GM23338 (cell line): ENCODE results near the gene CEP72. TPM values are rescaled to one million over a fixed set of nuclear protein-coding genes. Genes with fewer than 3 reads are reported as not detected.

Source experiments
- ATAC-seq: fragments of 200-7000 bp; cut with Tn5 transposase; 3 replicates; pipeline ENCODE4 v1.9.1; 2020
- DNase-seq: peaks from one replicate; pipeline ENCODE4 v3.0.0-alpha.2; 2015; ENCODE audit warnings: low spot score
- H2AFZ ChIP-seq: fragments of 200-600 bp; sonication (generic); 2 replicates; pipeline ENCODE4 v1.8.0; 2016; ENCODE audit warnings: antibody characterized with exemption, mild to moderate bottlenecking, moderate library complexity
- H3F3A ChIP-seq: fragments of 200-600 bp; sonication (generic); replicated peaks from 2 replicates; pipeline ENCODE4 v1.8.0; 2017; ENCODE audit warnings: antibody characterized with exemption, mixed run types, low read depth
- H3K27ac ChIP-seq: fragments of 200-600 bp; sonication (generic); 2 replicates; pipeline ENCODE4 v1.6.1; 2016; ENCODE audit warnings: low read depth
- H3K27me3 ChIP-seq: fragments of 200-600 bp; sonication (generic); 2 replicates; pipeline ENCODE4 v1.8.0; 2016; ENCODE audit warnings: mild to moderate bottlenecking, mixed run types, moderate library complexity; ENCODE audit not compliant: insufficient read depth
- H3K36me3 ChIP-seq: fragments of 200-600 bp; sonication (generic); 2 replicates; pipeline ENCODE4 v1.8.0; 2016; ENCODE audit warnings: mild to moderate bottlenecking; ENCODE audit not compliant: insufficient read depth
- H3K4me1 ChIP-seq: fragments of 200-600 bp; sonication (generic); 2 replicates; pipeline ENCODE4 v1.8.0; 2016; ENCODE audit warnings: mild to moderate bottlenecking, moderate library complexity; ENCODE audit not compliant: insufficient read depth
- H3K4me2 ChIP-seq: fragments of 200-600 bp; sonication (generic); 2 replicates; pipeline ENCODE4 v1.7.1; 2017; ENCODE audit warnings: mixed run types
- H3K4me3 ChIP-seq: fragments of 200-600 bp; sonication (generic); 2 replicates; pipeline ENCODE4 v1.6.1; 2016; ENCODE audit warnings: mixed run types
- H3K79me2 ChIP-seq: fragments of 200-600 bp; sonication (generic); replicated peaks from 2 replicates; pipeline ENCODE4 v1.8.0; 2017; ENCODE audit warnings: mild to moderate bottlenecking; ENCODE audit not compliant: insufficient read depth
- H3K9me2 ChIP-seq: fragments of 200-600 bp; sonication (generic); 2 replicates; pipeline ENCODE4 v1.8.0; 2017; ENCODE audit not compliant: insufficient read depth
- H4K20me1 ChIP-seq: fragments of 200-600 bp; sonication (generic); replicated peaks from 2 replicates; pipeline ENCODE4 v1.8.0; 2017; ENCODE audit warnings: mild to moderate bottlenecking; ENCODE audit not compliant: insufficient read depth
- H3K27ac Mint-ChIP-seq: 2 replicates; pipeline ENCODE4 v1.8.0; 2020; ENCODE audit warnings: inconsistent platforms, mild to moderate bottlenecking, moderate library complexity, mixed read lengths
- H3K27me3 Mint-ChIP-seq: 3 replicates; pipeline ENCODE4 v1.8.0; 2022; ENCODE audit warnings: low read depth, mild to moderate bottlenecking, moderate library complexity, mixed read lengths, inconsistent platforms; ENCODE audit not compliant: insufficient read depth, poor library complexity
- H3K36me3 Mint-ChIP-seq: 3 replicates; pipeline ENCODE4 v1.8.0; 2021; ENCODE audit warnings: low read depth, mild to moderate bottlenecking, inconsistent platforms, moderate library complexity, mixed read lengths
- H3K4me1 Mint-ChIP-seq: 3 replicates; pipeline ENCODE4 v1.8.0; 2020; ENCODE audit warnings: mild to moderate bottlenecking, inconsistent platforms, mixed read lengths
- H3K4me3 Mint-ChIP-seq: 3 replicates; pipeline ENCODE4 v1.8.0; 2021; ENCODE audit warnings: moderate library complexity, mild to moderate bottlenecking, inconsistent platforms, mixed read lengths
- H3K9me3 Mint-ChIP-seq: 3 replicates; pipeline ENCODE4 v1.8.0; 2020; ENCODE audit warnings: moderate library complexity, mild to moderate bottlenecking, inconsistent platforms, mixed read lengths
- CREB1 ChIP-seq: fragments of 250-450 bp; sonication (Bioruptor Pico); IDR thresholded peaks from 2 replicates; pipeline ENCODE4 v1.5.0; 2020; ENCODE audit warnings: low read depth, mild to moderate bottlenecking, moderate library complexity
- CTCF ChIP-seq, 2 experiments: fragments of 200-600 bp in 1 of 2; sonication (generic) in 1 of 2; conservative IDR thresholded peaks; 2 replicates each; pipeline versions ENCODE4 v1.5.1 to v1.6.1; 2016 to 2017; ENCODE audit warnings: antibody characterized with exemption in 2 of 2, low read depth in 2 of 2, mild to moderate bottlenecking in 2 of 2, moderate library complexity in 1 of 2
- EZH2 ChIP-seq: fragments of 200-600 bp; sonication (generic); IDR thresholded peaks from one replicate; pipeline ENCODE4 v1.8.0; 2017; ENCODE audit warnings: antibody characterized with exemption, mild to moderate bottlenecking, low read depth; ENCODE audit not compliant: unreplicated experiment
- NANOG ChIP-seq: IDR thresholded peaks from 2 replicates; pipeline ENCODE4 v1.6.1; 2016; ENCODE audit warnings: antibody characterized with exemption, borderline replicate concordance
- POLR2AphosphoS5 ChIP-seq: IDR thresholded peaks from 2 replicates; pipeline ENCODE4 v1.6.1; 2016; ENCODE audit warnings: antibody characterized with exemption, low read depth
- REST ChIP-seq: IDR thresholded peaks from one replicate; pipeline ENCODE4 v1.6.1; 2018; ENCODE audit warnings: antibody characterized with exemption; ENCODE audit not compliant: unreplicated experiment
- ZNF114 ChIP-seq: fragments of 250-450 bp; sonication (Bioruptor Pico); IDR thresholded peaks from 2 replicates; pipeline ENCODE4 v1.5.0; 2020; ENCODE audit warnings: mild to moderate bottlenecking, moderate library complexity
- ZNF331 ChIP-seq: fragments of 250-450 bp; sonication (Bioruptor Pico); IDR thresholded peaks from 2 replicates; pipeline ENCODE4 v1.5.0; 2020; ENCODE audit warnings: low read depth, mild to moderate bottlenecking, moderate library complexity
- polyA plus RNA-seq: library from polyadenylated mRNA; unstranded; fragments of >200 nt; fragmentation: Nextera tagmentation; extraction: Ambion mirVana; gene quantifications from 2 replicates; pipeline ENCODE4 v1.2.1, GENCODE V29; 2016
- total RNA-seq: library from RNA; depleted of rRNA; stranded (reverse); fragments of >200 nt; shearing (Covaris generic); gene quantifications from 2 replicates; pipeline ENCODE4 v1.2.3, GENCODE V29; 2014

The CEP72 gene
- total and polyA plus RNA-seq, 2 experiments from 2014 or later, result 15.5 to 27.1 TPM

GRCh38 chr5:620586-621180 is 8.5 kb downstream of the CEP72 start:
- no peaks in the 10 kb centered on the region for H3F3A ChIP-seq
- no peaks in the 10 kb centered on the region for H3K27me3 ChIP-seq
- no peak overlapping the region for H3K27ac Mint-ChIP-seq
- TF ChIP-seq POLR2AphosphoS5 (no peak), EZH2 (no peak), CREB1 (CRISPR knock-in tag) (no peak), ZNF331 (no peak), NANOG (no peak)
- no peak overlapping the region for H3K4me3 Mint-ChIP-seq
- peaks cover 64% of the 10 kb centered on the region for H3K36me3 Mint-ChIP-seq
- no peak overlapping the region for H2AFZ ChIP-seq
- peaks cover 20% of the 10 kb centered on the region; the same call in 1 of the 2 replicates for H3K36me3 ChIP-seq
- no peaks in the 10 kb centered on the region for H3K4me1 Mint-ChIP-seq
- no peak for ATAC-seq
- no peak for DNase-seq
- H3K4me2 ChIP-seq, result no peak overlapping the region
- H3K9me3 Mint-ChIP-seq, result no peaks in the 10 kb centered on the region
- H3K4me1 ChIP-seq, result no peaks in the 10 kb centered on the region
- peaks cover 14% of the 10 kb centered on the region for H4K20me1 ChIP-seq
- H3K9me2 ChIP-seq, result no peaks in the 10 kb centered on the region
- H3K27me3 Mint-ChIP-seq, result peaks cover 1% of the 10 kb centered on the region
- no peak overlapping the region for H3K27ac ChIP-seq
- peaks cover 28% of the 10 kb centered on the region for H3K79me2 ChIP-seq
- H3K4me3 ChIP-seq, result no peak overlapping the region

- Mint-ChIP-seq H3K4me3 (no peak overlapping the region), H3K27me3 (peaks cover 1% of the 10 kb centered on the region), H3K4me1 (no peaks in the 10 kb centered on the region), H3K36me3 (peaks cover 66% of the 10 kb centered on the region), H3K27ac (no peak overlapping the region), H3K9me3 (no peaks in the 10 kb centered on the region)
- Histone ChIP-seq H2AFZ (no peak overlapping the region), H3K27ac (no peak overlapping the region), H4K20me1 (peaks cover 14% of the 10 kb centered on the region), H3K4me2 (no peak overlapping the region), H3K9me2 (no peaks in the 10 kb centered on the region), H3K36me3 (peaks cover 22% of the 10 kb centered on the region; the same call in 1 of the 2 replicates), H3F3A (no peaks in the 10 kb centered on the region), H3K27me3 (no peaks in the 10 kb centered on the region), H3K4me1 (no peaks in the 10 kb centered on the region), H3K4me3 (no peak overlapping the region), H3K79me2 (peaks cover 25% of the 10 kb centered on the region)
- DNase-seq, result no peak
- TF ChIP-seq REST (no peak), POLR2AphosphoS5 (no peak), EZH2 (no peak), NANOG (no peak)
- ATAC-seq, result no peak
Measured at GRCh38 chr5:621341-621761, 9.2 kb downstream of the CEP72 start.

- H3K4me3 Mint-ChIP-seq, result no peak overlapping the region
- DNase-seq (no peak), ATAC-seq (peak; percentile 78)
Measured at GRCh38 chr5:622359-622758, 10.2 kb downstream of the CEP72 start.

More at GRCh38 chr5:622359-622758, 10.2 kb downstream of the CEP72 start:
- Histone ChIP-seq H3K27ac (no peak overlapping the region), H3K9me2 (no peaks in the 10 kb centered on the region), H3F3A (no peaks in the 10 kb centered on the region), H3K4me2 (no peak overlapping the region), H4K20me1 (peaks cover 17% of the 10 kb centered on the region), H3K27me3 (no peaks in the 10 kb centered on the region), H3K79me2 (peaks cover 25% of the 10 kb centered on the region), H3K4me3 (no peak overlapping the region), H3K4me1 (no peaks in the 10 kb centered on the region), H2AFZ (no peak overlapping the region), H3K36me3 (peaks cover 29% of the 10 kb centered on the region; the same call in 1 of the 2 replicates)
- H3K27me3 Mint-ChIP-seq, result peaks cover 1% of the 10 kb centered on the region
- H3K27ac Mint-ChIP-seq, result no peak overlapping the region
- TF ChIP-seq CTCF (conservative IDR thresholded peaks at IDR 0.05; ENCODE audit: low read depth in 2 of 2) (peak in 1 of 2 experiments; percentile 36; a peak in 2 of 4 replicates), ZNF114 (CRISPR knock-in tag) (no peak)
- H3K4me1 Mint-ChIP-seq, result no peaks in the 10 kb centered on the region
- peaks cover 73% of the 10 kb centered on the region for H3K36me3 Mint-ChIP-seq
- H3K9me3 Mint-ChIP-seq, result no peaks in the 10 kb centered on the region
